Immature natural killer cell (primary cell): ENCODE data around the gene ZNF277. TPM values are rescaled to one million over a fixed set of nuclear protein-coding genes. Genes with fewer than 3 reads are reported as not detected.

ENCODE experiments used
- DNase-seq, 3 donors: peaks; one replicate each; pipeline ENCODE4 v3.0.0; 2022; ENCODE audit warnings: mixed read lengths in 1 of 3
- H3K27ac Mint-ChIP-seq, 6 donors: one replicate each; pipeline ENCODE4 v1.8.0; 2020; ENCODE audit warnings: mixed read lengths in 6 of 6, mild to moderate bottlenecking in 5 of 6, inconsistent platforms in 4 of 6, moderate library complexity in 3 of 6
- H3K27me3 Mint-ChIP-seq, 3 donors: one replicate each; pipeline ENCODE4 v1.8.0; 2020 to 2021; ENCODE audit warnings: low read depth in 3 of 3, mild to moderate bottlenecking in 3 of 3, mixed read lengths in 3 of 3, moderate library complexity in 3 of 3, inconsistent platforms in 1 of 3
- H3K36me3 Mint-ChIP-seq, 3 donors: one replicate each; pipeline ENCODE4 v1.8.0; 2020; ENCODE audit warnings: mixed read lengths in 3 of 3, inconsistent platforms in 2 of 3, mild to moderate bottlenecking in 2 of 3
- H3K4me1 Mint-ChIP-seq, 2 donors: one replicate each; pipeline ENCODE4 v1.8.0; 2020; ENCODE audit warnings: inconsistent platforms in 2 of 2, mild to moderate bottlenecking in 2 of 2, mixed read lengths in 2 of 2, moderate library complexity in 1 of 2
- H3K4me3 Mint-ChIP-seq, 5 donors: one replicate each; pipeline ENCODE4 v1.8.0; 2020; ENCODE audit warnings: mild to moderate bottlenecking in 5 of 5, mixed read lengths in 5 of 5, inconsistent platforms in 3 of 5, moderate library complexity in 3 of 5
- H3K9me3 Mint-ChIP-seq, 6 donors: one replicate each; pipeline ENCODE4 v1.8.0; 2020; ENCODE audit warnings: mild to moderate bottlenecking in 6 of 6, mixed read lengths in 6 of 6, inconsistent platforms in 4 of 6, moderate library complexity in 3 of 6
- polyA plus RNA-seq, 3 donors: library from polyadenylated mRNA; unstranded; fragments of 300-500 nt; fragmentation: Illumina TruSeq; gene quantifications; one replicate each; pipeline ENCODE4 v1.2.3, GENCODE V29; 2021

Gene ZNF277
- polyA plus RNA-seq, 3 donors from 2014 or later, result 8.3 to 17.7 (median 15.5) TPM

DNA sequence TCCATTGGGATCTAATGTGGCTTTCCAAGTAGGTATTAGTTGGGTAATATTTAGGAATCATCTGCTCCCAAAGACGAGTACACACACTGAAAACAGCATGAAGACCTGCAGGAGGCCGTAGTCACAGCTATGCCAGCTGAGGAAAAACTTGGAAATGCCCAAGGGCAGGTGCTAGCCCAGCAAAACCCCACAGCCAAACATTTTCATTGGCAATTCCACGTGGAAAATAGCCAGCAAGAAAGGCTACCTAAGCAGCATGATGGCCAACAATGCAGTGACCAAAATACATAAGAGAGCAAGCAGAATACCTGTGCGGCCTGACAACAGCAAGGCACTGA is 33.0 kb upstream of the ZNF277 start:
- no peak for DNase-seq
- Mint-ChIP-seq H3K4me1 (no peaks in the 10 kb centered on the region), H3K9me3 (no peaks in the 10 kb centered on the region), H3K4me3 (no peak overlapping the region), H3K36me3 (no peaks in the 10 kb centered on the region), H3K27me3 (peaks cover 2 to 13% (median 10%) of the 10 kb centered on the region in 3 donors), H3K27ac (no peak overlapping the region)

DNA sequence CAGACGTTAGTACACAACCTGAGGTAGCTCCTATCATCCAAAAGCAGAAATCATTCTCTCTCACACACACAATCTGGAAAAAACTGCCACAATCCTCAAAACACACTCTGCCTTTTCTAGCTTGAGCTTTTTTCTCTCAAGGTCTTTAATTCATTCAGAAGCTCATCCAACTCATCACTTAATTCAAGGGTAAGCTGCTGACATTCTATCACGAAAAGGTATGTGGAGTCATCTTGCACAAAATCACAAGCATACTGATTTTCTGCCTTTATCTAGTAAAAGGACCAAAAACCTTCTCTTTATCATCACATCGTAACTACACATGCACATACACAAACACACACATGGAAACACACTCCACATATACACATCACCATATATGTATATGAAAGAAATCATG is 32.3 kb upstream of the ZNF277 start:
- no peak for DNase-seq
- H3K27me3 Mint-ChIP-seq, result peaks cover 0 to 15% (median 10%) of the 10 kb centered on the region in 3 donors

DNA sequence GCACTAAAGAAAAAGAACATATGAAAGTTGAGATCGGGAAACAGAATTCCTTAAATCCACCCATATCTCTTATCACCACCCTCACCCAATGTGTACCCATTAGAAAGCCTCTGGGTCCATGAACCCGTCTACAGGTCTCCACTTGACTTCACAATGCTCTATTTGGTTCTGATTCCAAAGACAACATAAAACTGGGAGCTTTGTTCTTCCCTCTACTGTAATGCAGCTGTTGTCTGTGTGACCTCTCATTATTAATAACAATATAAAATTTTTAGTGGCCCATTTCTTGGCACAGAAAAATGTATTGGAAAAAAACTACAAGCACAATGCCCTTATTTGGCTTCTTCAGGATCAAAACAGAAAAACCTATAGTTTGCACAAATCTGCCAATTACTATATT is 30.3 kb upstream of the ZNF277 start:
- Mint-ChIP-seq H3K9me3 (no peaks in the 10 kb centered on the region), H3K27ac (no peak overlapping the region), H3K27me3 (peaks cover 0 to 16% (median 7%) of the 10 kb centered on the region in 3 donors), H3K36me3 (no peaks in the 10 kb centered on the region), H3K4me3 (no peak overlapping the region), H3K4me1 (no peaks in the 10 kb centered on the region)
- DNase-seq, result no peak

More for the DNA sequence above, 32.3 kb upstream of the ZNF277 start:
- no peak overlapping the region for H3K27ac Mint-ChIP-seq
- H3K36me3 Mint-ChIP-seq, result no peaks in the 10 kb centered on the region
- no peaks in the 10 kb centered on the region for H3K4me1 Mint-ChIP-seq
- H3K4me3 Mint-ChIP-seq, result no peak overlapping the region
- H3K9me3 Mint-ChIP-seq, result no peaks in the 10 kb centered on the region

DNA sequence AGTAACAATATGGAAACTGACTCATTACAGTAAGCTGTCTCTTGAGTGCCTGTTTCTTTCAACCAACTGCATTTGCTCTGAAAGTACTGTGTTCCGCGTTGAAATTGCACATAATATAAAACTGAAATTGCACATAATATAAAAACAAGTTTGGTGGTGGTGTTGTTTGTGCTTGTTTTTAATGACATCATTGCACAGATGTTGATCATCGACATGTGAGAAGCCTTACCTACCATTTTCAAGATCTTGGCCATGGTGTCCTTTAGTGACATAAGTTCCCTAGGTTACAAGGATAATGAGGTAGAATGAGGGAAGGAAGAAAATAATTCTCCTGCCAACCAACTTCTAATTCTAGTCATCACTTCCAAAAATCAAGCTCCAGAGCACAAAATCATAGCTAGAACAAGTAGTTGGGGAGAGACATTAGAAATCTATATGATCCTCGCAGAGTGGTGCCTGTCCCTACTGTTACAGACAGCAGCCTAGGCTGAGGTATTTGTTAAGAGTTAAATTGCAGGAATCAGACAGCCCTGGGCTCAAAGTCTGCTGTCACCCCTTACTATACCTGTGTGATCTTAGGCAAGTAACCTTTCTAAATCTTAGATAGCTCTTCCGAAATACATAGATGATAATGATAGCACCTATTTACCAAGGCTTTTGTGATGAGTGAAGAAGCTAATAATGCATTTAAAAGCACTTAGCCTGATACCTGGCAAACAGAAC is 29.6 kb upstream of the ZNF277 start:
- no peak for DNase-seq
- Mint-ChIP-seq H3K27me3 (peaks cover 0 to 12% (median 7%) of the 10 kb centered on the region in 3 donors), H3K4me3 (no peak overlapping the region), H3K4me1 (no peaks in the 10 kb centered on the region), H3K36me3 (no peaks in the 10 kb centered on the region), H3K27ac (no peak overlapping the region), H3K9me3 (no peaks in the 10 kb centered on the region)

DNA sequence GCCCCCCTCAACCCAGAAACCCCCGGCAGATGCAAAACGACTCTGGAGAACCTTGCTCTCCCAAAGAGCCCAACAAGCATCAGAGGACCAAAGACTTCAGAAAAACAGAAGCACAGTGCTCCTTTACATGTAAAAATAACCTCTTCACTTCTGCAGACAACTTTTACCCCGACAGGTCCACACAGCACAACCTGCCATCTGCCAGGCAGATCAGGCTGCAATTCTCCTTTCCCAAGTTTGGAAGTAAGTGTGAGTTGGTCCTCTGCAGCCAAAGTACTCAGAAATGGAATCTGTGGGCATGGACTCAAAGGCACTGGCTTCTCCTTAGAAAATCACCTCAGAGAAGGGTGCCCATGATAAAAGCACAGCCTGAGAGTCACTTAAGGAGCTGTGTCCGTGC is 26.3 kb upstream of the ZNF277 start:
- Mint-ChIP-seq H3K4me1 (no peaks in the 10 kb centered on the region), H3K27me3 (peaks cover 0 to 7% (median 2%) of the 10 kb centered on the region in 3 donors), H3K27ac (no peak overlapping the region), H3K36me3 (no peaks in the 10 kb centered on the region), H3K9me3 (no peaks in the 10 kb centered on the region), H3K4me3 (no peak overlapping the region)
- DNase-seq, result no peak

DNA sequence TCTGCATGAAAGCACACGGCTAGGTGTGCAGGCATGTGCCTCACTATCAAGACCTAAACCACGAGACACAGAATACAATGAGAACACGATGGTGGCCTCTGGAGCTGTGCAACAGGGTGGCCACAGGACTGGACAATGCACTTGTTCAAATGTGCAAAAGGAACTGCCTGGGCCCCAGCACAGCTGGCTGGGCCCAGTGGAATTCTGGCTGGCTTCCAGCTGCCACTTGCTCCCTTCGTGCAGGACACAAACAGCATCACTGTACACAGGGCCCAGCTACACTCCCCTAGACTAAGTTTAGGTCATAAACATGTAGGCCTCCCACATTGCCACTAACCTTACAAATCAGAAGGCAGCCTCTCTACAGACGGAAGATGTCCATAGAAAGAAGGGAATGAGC is 23.7 kb upstream of the ZNF277 start:
- Mint-ChIP-seq H3K27me3 (peaks cover 0 to 5% (median 5%) of the 10 kb centered on the region in 3 donors), H3K36me3 (no peaks in the 10 kb centered on the region), H3K4me1 (no peaks in the 10 kb centered on the region), H3K27ac (no peak overlapping the region), H3K9me3 (no peaks in the 10 kb centered on the region), H3K4me3 (no peak overlapping the region)
- DNase-seq, result no peak

DNA sequence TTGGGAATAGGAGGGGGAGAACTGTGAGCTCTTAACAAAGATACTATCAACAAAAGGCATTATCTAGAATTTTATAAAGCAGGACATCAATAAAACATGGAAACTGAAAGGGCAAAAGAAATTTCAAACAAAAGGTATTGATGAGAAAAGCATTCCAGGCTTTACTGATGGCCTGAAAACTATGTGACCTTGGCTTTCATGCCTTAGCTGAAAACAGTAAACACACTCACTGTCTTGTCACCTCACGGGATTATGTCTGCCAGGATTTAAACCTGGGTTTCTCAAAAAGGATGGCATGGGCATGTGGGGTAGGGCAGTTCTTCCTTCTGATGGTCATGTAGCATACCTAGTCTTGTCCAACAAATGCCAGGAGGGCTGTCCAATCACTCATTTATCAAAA is 23.2 kb upstream of the ZNF277 start:
- Mint-ChIP-seq H3K27ac (no peak overlapping the region), H3K4me1 (no peaks in the 10 kb centered on the region), H3K9me3 (no peaks in the 10 kb centered on the region), H3K27me3 (peaks cover 0 to 5% (median 5%) of the 10 kb centered on the region in 3 donors), H3K4me3 (no peak overlapping the region), H3K36me3 (no peaks in the 10 kb centered on the region)
- DNase-seq, result no peak

DNA sequence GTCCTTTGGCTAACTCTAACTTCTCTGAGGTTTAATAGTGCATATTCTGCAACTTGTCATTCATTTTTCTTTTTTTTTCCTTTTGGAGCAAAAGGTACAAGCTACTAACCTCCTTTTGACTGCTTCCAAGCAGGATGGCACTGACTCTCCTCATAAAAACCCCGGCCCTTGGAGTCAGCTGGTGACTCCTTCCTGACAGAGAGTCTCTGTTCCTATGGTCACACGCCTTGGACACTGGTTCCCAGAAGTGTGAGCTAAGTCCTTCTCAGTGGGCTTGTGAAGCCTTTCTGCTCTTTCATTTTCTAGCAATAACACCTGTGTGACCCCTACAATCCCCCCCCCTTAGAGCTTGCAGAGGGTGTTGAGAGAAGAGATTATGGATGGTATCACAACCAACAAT is 22.0 kb upstream of the ZNF277 start:
- H3K4me3 Mint-ChIP-seq, result no peak overlapping the region
- H3K27me3 Mint-ChIP-seq, result peaks cover 0 to 6% (median 5%) of the 10 kb centered on the region in 3 donors
- H3K27ac Mint-ChIP-seq, result no peak overlapping the region
- no peaks in the 10 kb centered on the region for H3K9me3 Mint-ChIP-seq
- DNase-seq, result no peak
- no peaks in the 10 kb centered on the region for H3K36me3 Mint-ChIP-seq
- no peaks in the 10 kb centered on the region for H3K4me1 Mint-ChIP-seq

DNA sequence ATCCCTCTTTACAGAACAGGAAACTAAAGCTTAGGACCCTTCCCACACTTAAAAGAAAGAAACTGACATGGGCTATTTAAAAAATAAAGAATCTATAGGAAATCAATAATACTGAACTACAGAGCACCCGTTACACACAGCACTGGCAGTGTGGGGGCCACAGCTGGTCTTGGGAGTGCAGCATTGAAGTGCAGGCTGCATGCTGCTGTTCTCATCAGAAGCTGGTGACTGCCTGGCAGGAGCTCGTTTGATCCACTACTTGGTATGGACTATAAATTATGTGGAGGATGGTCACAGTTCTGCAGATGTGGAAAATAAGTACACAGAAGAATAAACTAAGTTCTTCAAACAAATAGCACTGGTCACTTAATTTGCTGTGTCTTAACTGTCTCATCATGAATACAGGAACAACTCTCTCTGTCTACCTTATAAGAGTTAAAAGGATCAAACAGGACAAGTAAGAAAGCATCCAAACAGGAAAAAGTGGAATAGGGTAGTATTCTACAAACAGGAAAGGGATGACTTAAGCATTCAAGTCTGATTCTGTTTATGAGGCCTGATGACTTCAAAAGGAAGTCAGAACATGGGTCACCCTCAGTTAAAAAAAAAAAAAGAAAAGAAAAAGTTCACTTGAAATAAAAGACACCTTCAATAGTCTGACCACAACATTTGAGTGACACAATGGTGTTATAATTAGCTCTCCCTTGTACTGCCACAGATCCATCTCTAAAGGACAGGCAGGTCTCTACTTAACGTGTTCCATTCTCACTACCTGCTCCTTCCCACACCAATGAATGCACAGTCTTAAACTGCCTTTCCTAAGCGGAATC is 21.3 kb upstream of the ZNF277 start:
- DNase-seq, result no peak
- Mint-ChIP-seq H3K4me3 (no peak overlapping the region), H3K36me3 (no peaks in the 10 kb centered on the region), H3K9me3 (peaks cover 0 to 2% (median 0%) of the 10 kb centered on the region in 6 donors), H3K27ac (no peak overlapping the region), H3K27me3 (peaks cover 4 to 9% (median 4%) of the 10 kb centered on the region in 3 donors), H3K4me1 (no peaks in the 10 kb centered on the region)

DNA sequence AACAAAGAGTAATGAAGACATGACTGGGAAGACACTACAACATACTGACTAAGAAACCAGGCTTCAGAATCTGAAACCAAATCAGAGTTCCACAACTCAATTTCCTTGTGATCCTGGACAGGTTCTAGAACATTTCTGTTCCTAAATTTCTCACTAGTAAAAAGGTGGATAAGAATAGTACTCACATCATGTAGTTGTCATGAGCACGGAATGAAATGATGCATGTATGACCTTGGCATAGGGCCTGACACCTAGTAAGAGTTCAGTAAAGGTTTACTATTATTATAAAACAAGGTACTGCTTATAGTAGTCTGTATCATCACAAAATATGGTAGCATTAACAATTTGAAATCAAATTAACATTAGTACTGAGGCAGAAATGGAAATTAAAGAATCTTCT is 20.2 kb upstream of the ZNF277 start:
- peaks cover 0 to 2% (median 0%) of the 10 kb centered on the region in 6 donors for H3K9me3 Mint-ChIP-seq
- no peaks in the 10 kb centered on the region for H3K36me3 Mint-ChIP-seq
- no peaks in the 10 kb centered on the region for H3K4me1 Mint-ChIP-seq
- no peak for DNase-seq
- H3K27me3 Mint-ChIP-seq, result peaks cover 4 to 12% (median 6%) of the 10 kb centered on the region in 3 donors
- no peak overlapping the region for H3K4me3 Mint-ChIP-seq
- no peak overlapping the region for H3K27ac Mint-ChIP-seq

DNA sequence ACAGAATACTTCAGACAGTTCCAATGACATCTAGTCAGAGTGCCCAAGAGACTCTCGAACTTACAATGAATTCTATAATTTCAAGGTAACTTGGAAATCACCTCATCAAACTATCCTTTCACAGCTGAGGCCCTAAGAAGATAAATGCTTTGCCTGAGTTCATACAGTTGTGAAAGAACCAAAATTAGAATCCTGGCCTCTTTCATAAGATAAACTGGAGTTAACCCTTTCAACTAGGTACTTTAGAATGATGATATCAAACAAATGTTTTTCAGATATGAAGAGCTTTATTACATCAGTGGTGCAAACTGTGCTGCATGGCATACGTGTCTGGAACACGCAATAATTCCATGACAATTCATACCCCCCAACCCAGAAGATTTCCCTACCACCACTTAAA is 18.2 kb upstream of the ZNF277 start:
- Mint-ChIP-seq H3K4me3 (no peak overlapping the region), H3K27ac (no peak overlapping the region), H3K9me3 (peaks cover 0 to 2% (median 0%) of the 10 kb centered on the region in 6 donors), H3K27me3 (peaks cover 5 to 12% (median 6%) of the 10 kb centered on the region in 3 donors), H3K36me3 (no peaks in the 10 kb centered on the region), H3K4me1 (no peaks in the 10 kb centered on the region)
- DNase-seq, result no peak

DNA sequence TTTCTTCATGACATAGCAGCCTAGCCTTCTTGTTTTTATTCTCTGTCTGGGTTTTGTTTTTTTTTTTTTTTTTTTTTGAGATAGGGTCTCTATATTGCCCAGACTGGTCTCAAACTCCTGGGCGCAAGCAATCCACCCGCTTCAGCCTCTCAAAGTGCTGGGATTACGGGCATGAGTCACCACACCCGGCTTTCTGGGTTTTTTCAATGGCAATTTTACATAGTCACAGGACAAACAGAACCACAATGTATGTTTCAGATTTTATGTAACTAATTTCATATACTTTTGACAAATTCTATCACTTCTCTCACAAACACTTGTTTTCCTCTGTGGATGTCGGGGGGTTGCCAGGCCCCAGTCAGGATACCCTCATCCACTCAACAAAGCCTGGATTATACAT is 16.8 kb upstream of the ZNF277 start:
- Mint-ChIP-seq H3K9me3 (peaks cover 0 to 2% (median 0%) of the 10 kb centered on the region in 6 donors), H3K27ac (no peak overlapping the region), H3K36me3 (no peaks in the 10 kb centered on the region)

DNA sequence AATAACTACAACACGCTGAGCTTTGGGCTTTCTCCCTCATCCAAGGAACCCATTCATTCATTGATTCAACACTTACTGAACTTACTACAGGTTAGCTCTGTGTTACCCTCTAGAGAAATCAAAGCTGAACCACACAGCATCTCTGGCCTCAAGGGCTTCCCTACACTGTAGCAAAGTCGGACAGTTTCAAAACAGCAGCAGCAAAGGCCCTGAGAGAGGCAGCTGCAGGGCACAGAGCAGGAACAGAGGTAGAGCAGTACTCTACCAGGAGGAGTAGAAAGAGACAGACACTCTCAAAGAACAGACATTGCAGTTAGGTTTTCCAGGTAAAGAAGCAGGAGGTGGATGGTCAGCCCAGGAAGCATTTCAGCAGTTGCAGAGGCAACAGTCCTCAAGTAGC is 16.4 kb upstream of the ZNF277 start:
- Mint-ChIP-seq H3K4me3 (no peak overlapping the region), H3K36me3 (no peaks in the 10 kb centered on the region), H3K27me3 (peaks cover 8 to 10% (median 8%) of the 10 kb centered on the region in 3 donors)

More for the DNA sequence above, 16.8 kb upstream of the ZNF277 start:
- peaks cover 8 to 10% (median 8%) of the 10 kb centered on the region in 3 donors for H3K27me3 Mint-ChIP-seq
- H3K4me1 Mint-ChIP-seq, result no peaks in the 10 kb centered on the region
- no peak overlapping the region for H3K4me3 Mint-ChIP-seq
- DNase-seq, result no peak

More for the DNA sequence above, 16.4 kb upstream of the ZNF277 start:
- no peak for DNase-seq
- Mint-ChIP-seq H3K4me1 (no peaks in the 10 kb centered on the region), H3K9me3 (peaks cover 0 to 2% (median 0%) of the 10 kb centered on the region in 6 donors), H3K27ac (no peak overlapping the region)
